Large intestine (tissue), 3 donors: Measurements from ENCODE around the gene TTC39C. TPM values are rescaled to one million over a fixed set of nuclear protein-coding genes. Genes with fewer than 3 reads are reported as not detected.

ENCODE experiments used
- DNase-seq, 2 donors: peaks; one replicate each; pipeline versions ENCODE4 v3.0.0 to v3.0.0-alpha.2; 2013
- H3K27ac ChIP-seq: one replicate; pipeline ENCODE4 v1.5.1; 2013; ENCODE audit warnings: low read length
- H3K27me3 ChIP-seq: 2 replicates; pipeline ENCODE4 v1.6.1; 2013; ENCODE audit warnings: low read length; ENCODE audit not compliant: control insufficient read depth, insufficient read depth
- H3K36me3 ChIP-seq: 2 replicates; pipeline ENCODE4 v1.6.1; 2013; ENCODE audit warnings: low read length; ENCODE audit not compliant: control insufficient read depth, insufficient read depth
- H3K4me1 ChIP-seq: one replicate; pipeline ENCODE4 v1.6.1; 2013; ENCODE audit warnings: low read length; ENCODE audit not compliant: control insufficient read depth, insufficient read depth
- H3K4me3 ChIP-seq: one replicate; pipeline ENCODE4 v1.5.1; 2013; ENCODE audit warnings: low read length
- H3K9me3 ChIP-seq: one replicate; pipeline ENCODE4 v1.6.1; 2013; ENCODE audit warnings: mild to moderate bottlenecking, low read depth, low read length, moderate library complexity; ENCODE audit not compliant: control insufficient read depth
- WGBS: methylation state at CpG from one replicate; pipeline ENCODE4 v1.1.5; 2013; ENCODE audit warnings: low lambda C conversion rate; ENCODE audit not compliant: insufficient coverage; 5-methylcytosine and 5-hydroxymethylcytosine counted together
- polyA plus RNA-seq: library from polyadenylated mRNA; unstranded; fragments of 120-200 nt; gene quantifications from one replicate; pipeline ENCODE4 v1.2.1, GENCODE V29; 2013

TTC39C gene
- polyA plus RNA-seq, 1 donor, result 11.2 TPM

DNA sequence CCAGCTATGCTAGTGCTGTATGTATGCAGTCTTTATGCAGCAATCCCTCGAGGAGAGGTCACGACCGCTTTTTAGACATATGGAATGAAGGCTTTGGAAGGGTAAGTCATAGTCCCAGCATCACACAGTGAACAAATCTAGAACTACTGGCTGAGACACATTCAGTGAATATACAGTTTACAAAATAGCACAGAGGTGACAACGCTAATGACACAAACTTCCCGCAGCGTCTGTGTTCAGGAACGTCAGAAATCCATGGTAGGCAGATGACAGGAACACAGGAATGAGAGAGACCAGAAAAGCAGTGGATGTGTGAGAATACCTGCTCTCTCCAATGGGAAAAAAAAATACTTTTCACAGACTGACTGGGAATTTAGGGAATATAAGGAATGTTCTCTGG lies 153.9 kb downstream of the TTC39C start:
- Histone ChIP-seq H3K36me3 (peaks cover 44% of the 10 kb centered on the region), H3K4me1 (no peaks in the 10 kb centered on the region), H3K27me3 (no peaks in the 10 kb centered on the region), H3K27ac (no peak overlapping the region), H3K9me3 (no peaks in the 10 kb centered on the region), H3K4me3 (no peak overlapping the region)
- DNase-seq, result no peak
- WGBS, result no CpG with 5 or more reads among the region's 7 CpGs

DNA sequence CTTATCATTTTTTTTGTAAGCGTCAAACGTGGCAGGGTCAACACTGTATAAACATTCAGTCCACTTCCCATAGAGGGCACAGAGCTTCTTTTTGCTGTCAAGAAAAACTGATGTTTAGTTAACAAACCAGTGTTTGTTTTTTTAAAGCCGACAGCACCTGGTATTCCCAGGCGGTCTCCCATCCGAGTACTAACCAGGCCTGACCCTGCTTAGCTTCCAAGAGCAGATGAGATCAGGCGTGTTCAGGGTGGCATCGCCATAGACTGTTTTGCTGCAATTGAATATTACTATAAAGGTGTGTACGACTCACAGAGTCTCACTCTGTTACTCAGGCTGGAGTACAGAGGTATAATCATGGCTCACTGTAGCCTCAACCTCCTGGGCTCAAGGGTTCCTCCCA lies 155.8 kb downstream of the TTC39C start:
- DNase-seq, result no peak
- Histone ChIP-seq H3K27me3 (no peaks in the 10 kb centered on the region), H3K36me3 (peaks cover 47% of the 10 kb centered on the region), H3K27ac (no peak overlapping the region), H3K4me3 (no peak overlapping the region), H3K9me3 (no peaks in the 10 kb centered on the region), H3K4me1 (no peaks in the 10 kb centered on the region)
- 76% methylated on average over 2 of the region's 8 CpGs for WGBS

- Histone ChIP-seq H3K4me3 (no peak overlapping the region), H3K27me3 (no peaks in the 10 kb centered on the region), H3K9me3 (no peaks in the 10 kb centered on the region), H3K4me1 (no peaks in the 10 kb centered on the region), H3K27ac (no peak overlapping the region), H3K36me3 (peaks cover 26% of the 10 kb centered on the region)
- WGBS, result no CpG with 5 or more reads among the region's 3 CpGs
- DNase-seq, result no peak
These were observed 159.4 kb downstream of the TTC39C start for GRCh38 chr18:24173997-24174396.

GRCh38 chr18:24176727-24177416 lies 162.3 kb downstream of the TTC39C start:
- Histone ChIP-seq H3K4me1 (no peaks in the 10 kb centered on the region), H3K36me3 (peaks cover 16% of the 10 kb centered on the region), H3K27me3 (no peaks in the 10 kb centered on the region), H3K27ac (no peak overlapping the region), H3K4me3 (no peak overlapping the region), H3K9me3 (no peaks in the 10 kb centered on the region)
- DNase-seq, result peak; percentile 23 to 47
- WGBS, result no CpG with 5 or more reads among the region's 7 CpGs

GRCh38 chr18:24177499-24178133 lies 163.1 kb downstream of the TTC39C start:
- Histone ChIP-seq H3K36me3 (peaks cover 16% of the 10 kb centered on the region), H3K9me3 (no peaks in the 10 kb centered on the region)

DNA sequence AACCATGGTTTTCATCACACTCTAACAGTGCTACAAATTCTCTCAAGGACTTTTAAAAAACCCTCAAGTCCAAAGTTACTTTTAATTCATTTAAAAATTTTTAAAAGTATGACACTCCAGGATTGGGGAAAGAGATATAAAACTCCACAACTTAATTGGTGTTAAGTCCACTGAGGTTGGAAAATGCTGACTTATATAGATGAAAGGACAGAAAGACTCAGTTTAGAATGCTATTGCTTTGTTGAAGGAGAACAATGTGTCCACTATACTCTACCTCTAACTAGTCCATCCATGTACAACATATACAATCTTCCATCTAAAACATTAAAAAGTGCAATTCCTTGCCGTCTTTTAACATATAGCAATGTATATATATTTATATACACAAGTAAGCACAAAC lies 165.5 kb downstream of the TTC39C start:
- Histone ChIP-seq H3K9me3 (no peaks in the 10 kb centered on the region), H3K4me3 (no peak overlapping the region), H3K27ac (no peak overlapping the region), H3K36me3 (peaks cover 11% of the 10 kb centered on the region), H3K27me3 (no peaks in the 10 kb centered on the region), H3K4me1 (no peaks in the 10 kb centered on the region)
- DNase-seq, result no peak
- no CpG with 5 or more reads among the region's 1 CpG for WGBS

More at GRCh38 chr18:24177499-24178133, 163.1 kb downstream of the TTC39C start:
- no peak for DNase-seq
- Histone ChIP-seq H3K27me3 (no peaks in the 10 kb centered on the region), H3K4me1 (no peaks in the 10 kb centered on the region), H3K4me3 (no peak overlapping the region), H3K27ac (no peak overlapping the region)
- WGBS, result 100% methylated on average over 2 of the region's 5 CpGs

GRCh38 chr18:24181806-24182205 lies 167.3 kb downstream of the TTC39C start:
- Histone ChIP-seq H3K9me3 (no peaks in the 10 kb centered on the region), H3K27ac (no peak overlapping the region), H3K27me3 (no peaks in the 10 kb centered on the region), H3K36me3 (peaks cover 13% of the 10 kb centered on the region), H3K4me1 (no peaks in the 10 kb centered on the region), H3K4me3 (no peak overlapping the region)
- no peak for DNase-seq
- 86% methylated on average over 1 of the region's 2 CpGs for WGBS

Other genes with a start within 250 kb of the TTC39C start
- gene CABYR, start 124.3 kb downstream of the TTC39C start, polyA plus RNA-seq, result 3.3 TPM